Measurements from ENCODE around the gene VPS26B. TPM values are rescaled to one million over a fixed set of nuclear protein-coding genes. Genes with fewer than 3 reads are reported as not detected.

VPS26B gene
- total and polyA plus RNA-seq, 2 donors from 2014 or later = 20.5 to 34.6 TPM

GRCh38 chr11:134226806-134227325 lies 2.4 kb downstream of the VPS26B start:
- H3K4me3 ChIP-seq (ENCODE audit: low read length in 3 of 3) = peak overlapping the region in 1 of 3 donors; percentile 14
- no peaks in the 10 kb centered on the region for H3K36me3 ChIP-seq (ENCODE audit: control insufficient read depth in 2 of 3, insufficient read depth in 3 of 3, low read length in 3 of 3)
- TF ChIP-seq CTCF (IDR thresholded peaks at IDR 0.05; ENCODE audit: borderline replicate concordance, extremely low read depth, insufficient read depth) = no peak
- H3K27ac ChIP-seq (ENCODE audit: low read depth in 2 of 2, low read length in 2 of 2) = no peak overlapping the region
- H3K9me3 ChIP-seq (ENCODE audit: control insufficient read depth in 2 of 3, insufficient read depth in 1 of 3, low read length in 3 of 3) = no peaks in the 10 kb centered on the region
- H3K4me1 ChIP-seq (ENCODE audit: control insufficient read depth in 2 of 3, insufficient read depth in 2 of 3, low read depth in 1 of 3, low read length in 3 of 3) = peaks cover 3 to 19% (median 18%) of the 10 kb centered on the region in 3 donors
- FAIRE-seq (no peak), DNase-seq (no peak)
- no peak overlapping the region for H3K9ac ChIP-seq (ENCODE audit: low read length in 3 of 3)
- intact Hi-C loops (cut with DNase I) = no loop called here
- no peaks in the 10 kb centered on the region for H3K27me3 ChIP-seq (ENCODE audit: control insufficient read depth, insufficient read depth, low read length)

- H3K36me3 ChIP-seq (ENCODE audit: control insufficient read depth in 2 of 3, insufficient read depth in 3 of 3, low read length in 3 of 3) = no peaks in the 10 kb centered on the region
- no peaks in the 10 kb centered on the region for H3K27me3 ChIP-seq (ENCODE audit: control insufficient read depth, insufficient read depth, low read length)
- no peak overlapping the region for H3K27ac ChIP-seq (ENCODE audit: low read depth in 2 of 2, low read length in 2 of 2)
- intact Hi-C loops (cut with DNase I) = no loop called here
- FAIRE-seq (no peak), DNase-seq (peak in 2 of 5 donors; percentile 2 to 13)
- peaks cover 3 to 15% (median 10%) of the 10 kb centered on the region in 3 donors for H3K4me1 ChIP-seq (ENCODE audit: control insufficient read depth in 2 of 3, insufficient read depth in 2 of 3, low read depth in 1 of 3, low read length in 3 of 3)
- H3K9me3 ChIP-seq (ENCODE audit: control insufficient read depth in 2 of 3, insufficient read depth in 1 of 3, low read length in 3 of 3) = no peaks in the 10 kb centered on the region
- H3K9ac ChIP-seq (ENCODE audit: low read length in 3 of 3) = no peak overlapping the region
- H3K4me3 ChIP-seq (ENCODE audit: low read length in 3 of 3) = no peak overlapping the region
- TF ChIP-seq CTCF (IDR thresholded peaks at IDR 0.05; ENCODE audit: borderline replicate concordance, extremely low read depth, insufficient read depth) = no peak
These were observed 4.2 kb downstream of the VPS26B start for GRCh38 chr11:134228625-134229024.

GRCh38 chr11:134229126-134229790 lies 4.8 kb downstream of the VPS26B start:
- Histone ChIP-seq H3K4me1 (ENCODE audit: control insufficient read depth in 2 of 3, insufficient read depth in 2 of 3, low read depth in 1 of 3, low read length in 3 of 3) (peaks cover 3 to 15% (median 10%) of the 10 kb centered on the region in 3 donors), H3K27me3 (ENCODE audit: control insufficient read depth, insufficient read depth, low read length) (no peaks in the 10 kb centered on the region), H3K9me3 (ENCODE audit: control insufficient read depth in 2 of 3, insufficient read depth in 1 of 3, low read length in 3 of 3) (no peaks in the 10 kb centered on the region), H3K27ac (ENCODE audit: low read depth in 2 of 2, low read length in 2 of 2) (no peak overlapping the region), H3K4me3 (ENCODE audit: low read length in 3 of 3) (no peak overlapping the region), H3K9ac (ENCODE audit: low read length in 3 of 3) (no peak overlapping the region), H3K36me3 (ENCODE audit: control insufficient read depth in 2 of 3, insufficient read depth in 3 of 3, low read length in 3 of 3) (no peaks in the 10 kb centered on the region)
- DNase-seq (no peak), FAIRE-seq (no peak)
- intact Hi-C loops (cut with DNase I) = no loop called here
- no peak for TF ChIP-seq CTCF (IDR thresholded peaks at IDR 0.05; ENCODE audit: borderline replicate concordance, extremely low read depth, insufficient read depth)
